Panc1 (cell line): ENCODE data around the gene SPDYE2.
"Not testable (repeated sequence)": the region's sequence is repeated elsewhere in the genome, so short reads cannot be mapped to it uniquely, and the experiment has no call there.

Source experiments
- CTCF ChIP-seq: fragments of 450-650 bp; IDR thresholded peaks from 2 replicates; pipeline ENCODE4 v1.5.1; 2017; ENCODE audit warnings: mild to moderate bottlenecking
- POLR2AphosphoS5 ChIP-seq: IDR thresholded peaks from 2 replicates; pipeline ENCODE4 v1.6.1; 2012; ENCODE audit warnings: mild to moderate bottlenecking, low read depth, low read length, moderate library complexity
- REST ChIP-seq, 2 experiments: IDR thresholded peaks; 2 replicates each; pipeline ENCODE4 v1.6.1; 2011 to 2012; ENCODE audit warnings: low read depth in 2 of 2, control low read depth in 1 of 2, low read length in 1 of 2, mild to moderate bottlenecking in 1 of 2, moderate library complexity in 1 of 2; ENCODE audit not compliant: insufficient read depth in 1 of 2
- SIN3A ChIP-seq: IDR thresholded peaks from 2 replicates; pipeline ENCODE4 v1.6.1; 2012; ENCODE audit warnings: low read depth, mild to moderate bottlenecking, low read length, moderate library complexity, borderline replicate concordance; ENCODE audit not compliant: insufficient read depth

- TF ChIP-seq CTCF; SIN3A; REST (IDR thresholded peaks at IDR 0.05; ENCODE audit: insufficient read depth in 1 of 2, low read depth in 2 of 2, low read length in 1 of 2); POLR2AphosphoS5: not testable (repeated sequence)
These were observed 5.7 kb upstream of the SPDYE2 start for GRCh38 chr7:102545288-102545687.
